Activated naive CD8-positive, alpha-beta T cell treated with anti-CD3 and anti-CD28 coated beads for 36 hours (primary cell): ENCODE measurements around the gene CFAP299. TPM values are rescaled to one million over a fixed set of nuclear protein-coding genes. Genes with fewer than 3 reads are reported as not detected.
A peak's percentile ranks its signal among the peaks of the same experiment; 100 is the strongest.
"Not testable (repeated sequence)": the region's sequence is repeated elsewhere in the genome, so short reads cannot be mapped to it uniquely, and the experiment has no call there.

ENCODE experiments used
- DNase-seq: peaks from one replicate; pipeline ENCODE4 v3.0.0; 2021
- H3K27ac Mint-ChIP-seq: one replicate; pipeline ENCODE4 v1.8.0; 2022; ENCODE audit warnings: mild to moderate bottlenecking, moderate library complexity, mixed read lengths
- H3K27me3 Mint-ChIP-seq: one replicate; pipeline ENCODE4 v1.8.0; 2022; ENCODE audit warnings: mild to moderate bottlenecking, mixed read lengths
- H3K36me3 Mint-ChIP-seq: one replicate; pipeline ENCODE4 v1.8.0; 2021; ENCODE audit warnings: mild to moderate bottlenecking, mixed read lengths
- H3K4me1 Mint-ChIP-seq: one replicate; pipeline ENCODE4 v1.8.0; 2021; ENCODE audit warnings: mixed read lengths
- H3K4me3 Mint-ChIP-seq: one replicate; pipeline ENCODE4 v1.8.0; 2022; ENCODE audit warnings: mild to moderate bottlenecking, moderate library complexity, mixed read lengths
- H3K9me3 Mint-ChIP-seq: one replicate; pipeline ENCODE4 v1.8.0; 2022; ENCODE audit warnings: mixed read lengths
- total RNA-seq, 2 experiments: library from RNA; stranded (reverse); gene quantifications; one replicate each; pipeline ENCODE4 v1.2.3, GENCODE V29; 2021

The CFAP299 gene
- total RNA-seq, 2 experiments from 2014 or later, result not detected

DNA sequence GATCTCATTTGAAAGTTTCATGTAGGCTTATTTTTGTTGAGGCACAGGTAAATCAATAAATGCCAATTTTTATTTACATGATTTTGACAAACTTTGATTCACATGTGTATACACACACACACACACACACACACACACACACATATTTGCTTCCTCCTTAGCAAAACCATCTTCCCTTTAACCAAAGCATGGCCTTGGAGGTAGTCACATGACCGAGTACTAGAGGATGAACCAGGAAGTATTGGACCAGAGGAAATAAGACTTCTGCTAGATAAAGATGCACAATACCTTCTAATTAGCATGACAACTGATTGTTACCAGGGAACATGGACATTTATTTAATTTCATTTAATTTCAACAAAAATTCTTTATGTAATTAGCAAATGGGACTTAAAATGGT is 23.4 kb upstream of the CFAP299 start:
- Mint-ChIP-seq H3K36me3 (no peaks in the 10 kb centered on the region), H3K27ac (no peak overlapping the region), H3K9me3 (no peaks in the 10 kb centered on the region), H3K4me3 (no peak overlapping the region), H3K27me3 (peaks cover 6% of the 10 kb centered on the region), H3K4me1 (no peaks in the 10 kb centered on the region)
- no peak for DNase-seq

GRCh38 chr4:80313627-80314026 is 21.9 kb upstream of the CFAP299 start:
- Mint-ChIP-seq H3K4me1 (no peaks in the 10 kb centered on the region), H3K27me3 (no peaks in the 10 kb centered on the region), H3K9me3 (no peaks in the 10 kb centered on the region), H3K36me3 (no peaks in the 10 kb centered on the region), H3K27ac (no peak overlapping the region), H3K4me3 (no peak overlapping the region)
- no peak for DNase-seq

DNA sequence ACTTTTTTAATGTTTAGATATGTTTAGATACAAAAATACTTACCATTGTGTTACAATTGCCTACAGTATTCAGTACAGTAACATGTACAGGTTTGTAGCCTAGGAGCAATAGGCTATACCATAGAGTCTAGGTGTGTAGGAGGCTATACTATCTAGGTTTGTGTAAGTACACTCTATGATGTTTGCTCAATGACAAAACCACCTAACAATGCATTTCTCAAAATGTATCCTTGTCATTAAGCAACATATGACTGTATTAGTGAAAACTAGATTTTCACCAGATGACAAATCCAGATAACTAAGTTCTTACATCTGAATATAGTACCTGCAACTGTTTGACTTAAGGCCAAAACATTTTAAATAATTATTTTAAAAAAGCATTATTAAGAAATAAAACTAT is 19.7 kb upstream of the CFAP299 start:
- not testable (repeated sequence) for H3K27ac Mint-ChIP-seq, H3K4me1 Mint-ChIP-seq, DNase-seq, H3K4me3 Mint-ChIP-seq, H3K9me3 Mint-ChIP-seq, H3K27me3 Mint-ChIP-seq, H3K36me3 Mint-ChIP-seq

- Mint-ChIP-seq H3K27me3 (peaks cover 4% of the 10 kb centered on the region), H3K36me3 (no peaks in the 10 kb centered on the region), H3K4me1 (peaks cover 4% of the 10 kb centered on the region), H3K4me3 (no peak overlapping the region), H3K27ac (no peak overlapping the region), H3K9me3 (no peaks in the 10 kb centered on the region)
- no peak for DNase-seq
These were observed 14.2 kb upstream of the CFAP299 start for GRCh38 chr4:80321341-80321740.

DNA sequence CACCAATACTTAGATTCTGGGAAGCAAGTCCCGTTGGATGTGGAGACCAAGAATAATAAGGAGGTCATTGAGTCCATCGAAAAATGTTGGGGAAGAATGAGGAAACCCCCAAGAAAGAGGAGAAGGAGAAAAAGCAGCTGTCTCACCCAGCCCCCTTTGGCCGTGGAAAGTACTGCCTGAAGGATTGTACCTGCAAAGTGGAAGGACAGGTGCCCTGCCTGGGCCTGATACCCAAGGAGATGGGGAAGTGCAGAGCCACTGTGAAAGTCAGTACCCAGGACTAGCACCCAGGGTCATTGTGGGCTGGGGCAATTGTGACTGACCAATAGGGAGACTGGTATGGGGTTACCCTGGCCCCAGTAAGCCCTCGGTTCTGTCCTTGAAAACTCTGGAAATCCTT is 13.8 kb upstream of the CFAP299 start:
- Mint-ChIP-seq H3K36me3 (no peaks in the 10 kb centered on the region), H3K27ac (no peak overlapping the region)

GRCh38 chr4:80322716-80323115 is 12.8 kb upstream of the CFAP299 start:
- Mint-ChIP-seq H3K4me1 (peaks cover 4% of the 10 kb centered on the region), H3K27me3 (peaks cover 4% of the 10 kb centered on the region), H3K27ac (no peak overlapping the region), H3K4me3 (no peak overlapping the region), H3K36me3 (no peaks in the 10 kb centered on the region), H3K9me3 (no peaks in the 10 kb centered on the region)
- no peak for DNase-seq

More for the DNA sequence above, 13.8 kb upstream of the CFAP299 start:
- no peak for DNase-seq
- H3K9me3 Mint-ChIP-seq, result no peaks in the 10 kb centered on the region
- H3K4me1 Mint-ChIP-seq, result peaks cover 4% of the 10 kb centered on the region
- H3K4me3 Mint-ChIP-seq, result no peak overlapping the region
- peaks cover 4% of the 10 kb centered on the region for H3K27me3 Mint-ChIP-seq

GRCh38 chr4:80324171-80324570 is 11.4 kb upstream of the CFAP299 start:
- Mint-ChIP-seq H3K4me1 (peaks cover 4% of the 10 kb centered on the region), H3K27me3 (peaks cover 4% of the 10 kb centered on the region), H3K27ac (no peak overlapping the region), H3K36me3 (no peaks in the 10 kb centered on the region), H3K4me3 (no peak overlapping the region), H3K9me3 (no peaks in the 10 kb centered on the region)
- DNase-seq, result no peak

- Mint-ChIP-seq H3K4me1 (peaks cover 8% of the 10 kb centered on the region), H3K27ac (no peak overlapping the region), H3K9me3 (no peaks in the 10 kb centered on the region), H3K36me3 (no peaks in the 10 kb centered on the region), H3K27me3 (peaks cover 13% of the 10 kb centered on the region), H3K4me3 (no peak overlapping the region)
- DNase-seq, result no peak
These were observed 3.8 kb upstream of the CFAP299 start for GRCh38 chr4:80331693-80332092.

DNA sequence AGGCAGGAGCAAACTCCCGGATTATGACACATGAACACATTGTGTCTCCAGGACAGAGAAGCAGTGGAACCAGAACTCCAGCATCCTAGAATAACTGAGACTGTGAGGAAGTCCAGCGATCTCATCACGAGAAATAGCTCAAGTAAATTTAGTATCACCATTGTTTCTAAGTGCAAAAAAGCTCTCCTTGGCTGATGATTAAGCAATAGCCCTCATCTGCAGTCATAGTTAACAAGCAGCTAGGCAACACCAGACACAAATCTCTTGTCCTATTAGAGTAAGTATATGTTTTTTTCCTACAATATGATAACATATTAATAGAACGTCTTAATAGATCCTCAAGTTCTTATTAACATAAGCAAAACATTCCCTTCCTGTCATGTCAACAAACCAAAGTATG is 2.4 kb upstream of the CFAP299 start:
- no peaks in the 10 kb centered on the region for H3K9me3 Mint-ChIP-seq
- H3K4me3 Mint-ChIP-seq, result no peak overlapping the region

GRCh38 chr4:80334568-80334967 is 962 bp upstream of the CFAP299 start:
- Mint-ChIP-seq H3K36me3 (no peaks in the 10 kb centered on the region), H3K27ac (no peak overlapping the region), H3K4me1 (peaks cover 8% of the 10 kb centered on the region), H3K27me3 (peaks cover 13% of the 10 kb centered on the region), H3K4me3 (no peak overlapping the region), H3K9me3 (no peaks in the 10 kb centered on the region)
- no peak for DNase-seq

More for the DNA sequence above, 2.4 kb upstream of the CFAP299 start:
- peaks cover 13% of the 10 kb centered on the region for H3K27me3 Mint-ChIP-seq
- H3K4me1 Mint-ChIP-seq, result peaks cover 8% of the 10 kb centered on the region
- DNase-seq, result no peak
- no peak overlapping the region for H3K27ac Mint-ChIP-seq
- no peaks in the 10 kb centered on the region for H3K36me3 Mint-ChIP-seq

GRCh38 chr4:80335226-80335553 is 340 bp upstream of the CFAP299 start:
- DNase-seq, result no peak
- H3K27ac Mint-ChIP-seq, result no peak overlapping the region
- peaks cover 13% of the 10 kb centered on the region for H3K27me3 Mint-ChIP-seq
- no peaks in the 10 kb centered on the region for H3K9me3 Mint-ChIP-seq
- peaks cover 8% of the 10 kb centered on the region for H3K4me1 Mint-ChIP-seq
- peak overlapping the region; percentile 84 for H3K4me3 Mint-ChIP-seq
- H3K36me3 Mint-ChIP-seq, result no peaks in the 10 kb centered on the region

- DNase-seq, result no peak
- peaks cover 13% of the 10 kb centered on the region for H3K27me3 Mint-ChIP-seq
- no peak overlapping the region for H3K4me3 Mint-ChIP-seq
- H3K4me1 Mint-ChIP-seq, result peaks cover 8% of the 10 kb centered on the region
- H3K27ac Mint-ChIP-seq, result no peak overlapping the region
- no peaks in the 10 kb centered on the region for H3K36me3 Mint-ChIP-seq
- no peaks in the 10 kb centered on the region for H3K9me3 Mint-ChIP-seq
These were observed 1.1 kb downstream of the CFAP299 start for GRCh38 chr4:80336582-80336981.

- Mint-ChIP-seq H3K4me1 (peaks cover 15% of the 10 kb centered on the region), H3K9me3 (peaks cover 15% of the 10 kb centered on the region), H3K4me3 (no peak overlapping the region), H3K27me3 (peaks cover 7% of the 10 kb centered on the region), H3K27ac (no peak overlapping the region), H3K36me3 (peaks cover 2% of the 10 kb centered on the region)
- no peak for DNase-seq
These were observed 4.5 kb downstream of the CFAP299 start for GRCh38 chr4:80340036-80340435.

DNA sequence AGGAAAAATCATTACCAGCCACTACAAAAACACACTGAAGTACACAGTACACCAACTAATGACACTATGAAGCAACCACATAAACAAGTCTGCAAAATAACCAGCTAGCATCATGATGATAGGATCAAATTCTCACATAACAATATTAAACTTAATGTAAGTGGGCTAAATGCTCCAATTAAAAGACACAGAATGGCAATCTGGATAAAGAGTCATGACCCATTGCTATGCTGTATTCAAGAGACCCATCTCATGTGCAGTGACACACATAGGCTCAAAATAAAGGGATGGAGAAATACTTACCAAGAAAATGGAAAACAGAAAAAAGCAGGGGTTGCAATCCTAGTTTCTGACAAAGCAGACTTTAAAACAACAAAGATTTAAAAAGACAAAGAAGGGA is 7.2 kb downstream of the CFAP299 start:
- not testable (repeated sequence) for H3K27ac Mint-ChIP-seq, H3K27me3 Mint-ChIP-seq, H3K36me3 Mint-ChIP-seq, DNase-seq, H3K4me1 Mint-ChIP-seq, H3K4me3 Mint-ChIP-seq
- peaks cover 16% of the 10 kb centered on the region for H3K9me3 Mint-ChIP-seq

DNA sequence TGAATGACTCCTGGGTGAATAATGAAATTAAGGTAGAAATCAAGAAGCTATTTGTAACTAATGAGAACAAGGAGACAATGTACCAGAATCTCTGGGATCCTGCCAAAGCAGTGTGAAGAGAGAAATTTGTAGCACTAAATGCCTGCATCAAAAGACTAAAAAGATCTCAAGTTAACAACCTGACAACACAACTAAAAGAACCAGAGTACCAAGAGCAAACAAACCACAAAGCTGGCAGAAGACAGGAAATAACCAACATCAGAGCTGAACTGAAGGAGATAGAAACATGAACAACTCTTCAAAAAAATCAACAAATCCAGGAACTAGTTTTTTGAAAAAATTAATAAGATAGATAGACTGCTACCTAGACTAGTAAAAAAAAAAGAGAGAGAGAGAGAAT is 8.4 kb downstream of the CFAP299 start:
- DNase-seq, result no peak
- Mint-ChIP-seq H3K9me3 (peaks cover 16% of the 10 kb centered on the region), H3K27ac (no peak overlapping the region), H3K4me1 (peaks cover 7% of the 10 kb centered on the region), H3K27me3 (no peaks in the 10 kb centered on the region), H3K4me3 (no peak overlapping the region), H3K36me3 (peaks cover 2% of the 10 kb centered on the region)

DNA sequence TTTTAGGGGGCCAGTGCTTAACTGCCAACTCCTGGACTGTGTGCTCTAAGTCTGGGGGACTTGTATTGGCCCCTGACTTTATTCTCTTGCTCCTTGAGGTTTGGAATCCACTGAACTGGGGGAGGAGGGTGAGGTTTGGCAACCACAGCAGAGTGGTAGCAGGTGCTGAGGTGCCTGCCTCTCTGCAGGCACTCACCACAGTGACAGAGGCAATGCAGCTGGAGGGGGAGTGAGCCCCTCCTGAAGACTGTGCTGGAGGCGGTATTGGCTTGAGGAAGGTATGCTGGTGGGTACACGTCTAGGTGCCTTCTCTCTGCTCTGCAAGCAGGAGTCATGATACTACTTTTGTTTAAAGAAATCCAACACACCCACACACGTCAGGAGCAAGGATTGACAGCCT is 24.6 kb downstream of the CFAP299 start:
- no peaks in the 10 kb centered on the region for H3K9me3 Mint-ChIP-seq
- H3K27ac Mint-ChIP-seq, result no peak overlapping the region
- no peak for DNase-seq
- no peaks in the 10 kb centered on the region for H3K36me3 Mint-ChIP-seq
- peaks cover 8% of the 10 kb centered on the region for H3K4me1 Mint-ChIP-seq
- peaks cover 27% of the 10 kb centered on the region for H3K27me3 Mint-ChIP-seq
- no peak overlapping the region for H3K4me3 Mint-ChIP-seq

DNA sequence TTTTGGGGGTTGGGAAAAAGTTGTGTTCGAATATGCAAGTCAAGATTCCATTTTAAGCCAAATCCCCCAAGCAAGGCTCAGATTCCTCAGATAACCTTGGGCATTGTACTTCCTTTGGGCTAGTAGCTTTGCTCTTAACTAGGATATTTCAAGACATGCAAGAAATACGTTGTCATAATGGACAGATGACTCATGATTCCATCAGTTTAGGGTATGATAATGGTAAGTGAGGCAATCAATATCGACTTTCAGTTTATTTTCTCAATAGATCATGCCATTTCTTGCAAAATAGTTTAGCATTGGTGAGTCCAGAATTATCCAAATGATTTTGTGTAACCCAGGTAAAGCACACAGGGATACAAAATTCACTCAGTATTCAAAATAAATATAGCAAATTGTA is 25.4 kb downstream of the CFAP299 start:
- no peak for DNase-seq
- peaks cover 9% of the 10 kb centered on the region for H3K4me1 Mint-ChIP-seq
- no peak overlapping the region for H3K4me3 Mint-ChIP-seq
- no peak overlapping the region for H3K27ac Mint-ChIP-seq
- H3K27me3 Mint-ChIP-seq, result peaks cover 27% of the 10 kb centered on the region
- H3K36me3 Mint-ChIP-seq, result no peaks in the 10 kb centered on the region
- H3K9me3 Mint-ChIP-seq, result no peaks in the 10 kb centered on the region
